ENCODE data around the gene TTLL1. TPM values are rescaled to one million over a fixed set of nuclear protein-coding genes. Genes with fewer than 3 reads are reported as not detected.

Gene TTLL1
- total and polyA plus RNA-seq, 2 experiments from 2014 or later = 5.5 to 6.8 TPM

DNA sequence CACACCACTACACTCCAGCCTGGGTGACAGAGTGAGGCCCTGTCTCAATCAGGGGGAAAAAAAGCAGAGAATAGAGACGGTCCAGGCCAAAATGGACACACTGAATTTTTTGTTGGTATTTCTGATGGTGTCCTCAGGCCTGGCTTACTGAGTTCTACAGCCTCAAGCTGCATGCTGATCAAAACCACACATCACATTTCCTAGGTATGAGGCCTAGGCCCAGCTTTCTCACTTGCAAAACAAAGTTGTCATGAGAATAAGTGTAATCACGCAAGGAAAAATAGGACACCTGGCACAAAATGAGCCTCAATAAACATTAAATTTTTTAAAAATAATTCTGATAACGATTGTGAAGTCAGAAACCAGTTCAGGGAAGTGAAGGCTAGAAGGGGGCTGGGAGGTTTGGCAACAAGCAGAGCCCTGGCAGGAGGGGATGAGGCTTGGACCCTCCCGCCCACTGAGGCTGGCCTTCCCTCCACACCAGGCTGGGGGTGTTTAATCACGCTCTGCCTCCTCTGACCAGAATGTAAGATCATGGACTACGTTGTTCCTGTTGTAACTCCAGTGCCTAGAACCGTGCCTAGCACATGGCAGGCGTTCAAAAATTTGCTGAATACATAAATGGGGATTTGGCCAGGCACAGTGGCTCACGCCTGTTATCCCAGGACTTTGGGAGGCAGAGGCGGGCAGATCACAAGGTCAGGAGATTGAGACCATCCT, 92.4 kb downstream of the TTLL1 start:
- peaks cover 63% of the 10 kb centered on the region for H4K20me1 ChIP-seq (replicated peaks; ENCODE audit: insufficient read depth)
- TF ChIP-seq CREB1 (CRISPR knock-in tag; IDR thresholded peaks at IDR 0.05; ENCODE audit: low read depth) = no peak
- no peak for TF ChIP-seq ZNF114 (CRISPR knock-in tag; IDR thresholded peaks at IDR 0.05)
- TF ChIP-seq, protein P1, sequence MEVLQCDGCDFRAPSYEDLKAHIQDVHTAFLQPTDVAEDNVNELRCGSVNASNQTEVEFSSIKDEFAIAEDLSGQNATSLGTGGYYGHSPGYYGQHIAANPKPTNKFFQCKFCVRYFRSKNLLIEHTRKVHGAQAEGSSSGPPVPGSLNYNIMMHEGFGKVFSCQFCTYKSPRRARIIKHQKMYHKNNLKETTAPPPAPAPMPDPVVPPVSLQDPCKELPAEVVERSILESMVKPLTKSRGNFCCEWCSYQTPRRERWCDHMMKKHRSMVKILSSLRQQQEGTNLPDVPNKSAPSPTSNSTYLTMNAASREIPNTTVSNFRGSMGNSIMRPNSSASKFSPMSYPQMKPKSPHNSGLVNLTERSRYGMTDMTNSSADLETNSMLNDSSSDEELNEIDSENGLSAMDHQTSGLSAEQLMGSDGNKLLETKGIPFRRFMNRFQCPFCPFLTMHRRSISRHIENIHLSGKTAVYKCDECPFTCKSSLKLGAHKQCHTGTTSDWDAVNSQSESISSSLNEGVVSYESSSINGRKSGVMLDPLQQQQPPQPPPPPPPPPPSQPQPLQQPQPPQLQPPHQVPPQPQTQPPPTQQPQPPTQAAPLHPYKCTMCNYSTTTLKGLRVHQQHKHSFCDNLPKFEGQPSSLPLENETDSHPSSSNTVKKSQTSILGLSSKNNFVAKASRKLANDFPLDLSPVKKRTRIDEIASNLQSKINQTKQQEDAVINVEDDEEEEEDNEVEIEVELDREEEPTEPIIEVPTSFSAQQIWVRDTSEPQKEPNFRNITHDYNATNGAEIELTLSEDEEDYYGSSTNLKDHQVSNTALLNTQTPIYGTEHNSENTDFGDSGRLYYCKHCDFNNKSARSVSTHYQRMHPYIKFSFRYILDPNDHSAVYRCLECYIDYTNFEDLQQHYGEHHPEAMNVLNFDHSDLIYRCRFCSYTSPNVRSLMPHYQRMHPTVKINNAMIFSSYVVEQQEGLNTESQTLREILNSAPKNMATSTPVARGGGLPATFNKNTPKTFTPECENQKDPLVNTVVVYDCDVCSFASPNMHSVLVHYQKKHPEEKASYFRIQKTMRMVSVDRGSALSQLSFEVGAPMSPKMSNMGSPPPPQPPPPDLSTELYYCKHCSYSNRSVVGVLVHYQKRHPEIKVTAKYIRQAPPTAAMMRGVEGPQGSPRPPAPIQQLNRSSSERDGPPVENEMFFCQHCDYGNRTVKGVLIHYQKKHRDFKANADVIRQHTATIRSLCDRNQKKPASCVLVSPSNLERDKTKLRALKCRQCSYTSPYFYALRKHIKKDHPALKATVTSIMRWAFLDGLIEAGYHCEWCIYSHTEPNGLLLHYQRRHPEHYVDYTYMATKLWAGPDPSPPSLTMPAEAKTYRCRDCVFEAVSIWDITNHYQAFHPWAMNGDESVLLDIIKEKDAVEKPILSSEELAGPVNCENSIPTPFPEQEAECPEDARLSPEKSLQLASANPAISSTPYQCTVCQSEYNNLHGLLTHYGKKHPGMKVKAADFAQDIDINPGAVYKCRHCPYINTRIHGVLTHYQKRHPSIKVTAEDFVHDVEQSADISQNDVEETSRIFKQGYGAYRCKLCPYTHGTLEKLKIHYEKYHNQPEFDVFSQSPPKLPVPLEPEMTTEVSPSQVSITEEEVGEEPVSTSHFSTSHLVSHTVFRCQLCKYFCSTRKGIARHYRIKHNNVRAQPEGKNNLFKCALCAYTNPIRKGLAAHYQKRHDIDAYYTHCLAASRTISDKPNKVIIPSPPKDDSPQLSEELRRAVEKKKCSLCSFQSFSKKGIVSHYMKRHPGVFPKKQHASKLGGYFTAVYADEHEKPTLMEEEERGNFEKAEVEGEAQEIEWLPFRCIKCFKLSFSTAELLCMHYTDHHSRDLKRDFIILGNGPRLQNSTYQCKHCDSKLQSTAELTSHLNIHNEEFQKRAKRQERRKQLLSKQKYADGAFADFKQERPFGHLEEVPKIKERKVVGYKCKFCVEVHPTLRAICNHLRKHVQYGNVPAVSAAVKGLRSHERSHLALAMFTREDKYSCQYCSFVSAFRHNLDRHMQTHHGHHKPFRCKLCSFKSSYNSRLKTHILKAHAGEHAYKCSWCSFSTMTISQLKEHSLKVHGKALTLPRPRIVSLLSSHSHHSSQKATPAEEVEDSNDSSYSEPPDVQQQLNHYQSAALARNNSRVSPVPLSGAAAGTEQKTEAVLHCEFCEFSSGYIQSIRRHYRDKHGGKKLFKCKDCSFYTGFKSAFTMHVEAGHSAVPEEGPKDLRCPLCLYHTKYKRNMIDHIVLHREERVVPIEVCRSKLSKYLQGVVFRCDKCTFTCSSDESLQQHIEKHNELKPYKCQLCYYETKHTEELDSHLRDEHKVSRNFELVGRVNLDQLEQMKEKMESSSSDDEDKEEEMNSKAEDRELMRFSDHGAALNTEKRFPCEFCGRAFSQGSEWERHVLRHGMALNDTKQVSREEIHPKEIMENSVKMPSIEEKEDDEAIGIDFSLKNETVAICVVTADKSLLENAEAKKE (CRISPR knock-in tag; IDR thresholded peaks at IDR 0.05) = no peak
- TF ChIP-seq, protein P2, sequence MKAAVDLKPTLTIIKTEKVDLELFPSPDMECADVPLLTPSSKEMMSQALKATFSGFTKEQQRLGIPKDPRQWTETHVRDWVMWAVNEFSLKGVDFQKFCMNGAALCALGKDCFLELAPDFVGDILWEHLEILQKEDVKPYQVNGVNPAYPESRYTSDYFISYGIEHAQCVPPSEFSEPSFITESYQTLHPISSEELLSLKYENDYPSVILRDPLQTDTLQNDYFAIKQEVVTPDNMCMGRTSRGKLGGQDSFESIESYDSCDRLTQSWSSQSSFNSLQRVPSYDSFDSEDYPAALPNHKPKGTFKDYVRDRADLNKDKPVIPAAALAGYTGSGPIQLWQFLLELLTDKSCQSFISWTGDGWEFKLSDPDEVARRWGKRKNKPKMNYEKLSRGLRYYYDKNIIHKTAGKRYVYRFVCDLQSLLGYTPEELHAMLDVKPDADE (IDR thresholded peaks at IDR 0.05) = no peak
- TF ChIP-seq, protein P3, sequence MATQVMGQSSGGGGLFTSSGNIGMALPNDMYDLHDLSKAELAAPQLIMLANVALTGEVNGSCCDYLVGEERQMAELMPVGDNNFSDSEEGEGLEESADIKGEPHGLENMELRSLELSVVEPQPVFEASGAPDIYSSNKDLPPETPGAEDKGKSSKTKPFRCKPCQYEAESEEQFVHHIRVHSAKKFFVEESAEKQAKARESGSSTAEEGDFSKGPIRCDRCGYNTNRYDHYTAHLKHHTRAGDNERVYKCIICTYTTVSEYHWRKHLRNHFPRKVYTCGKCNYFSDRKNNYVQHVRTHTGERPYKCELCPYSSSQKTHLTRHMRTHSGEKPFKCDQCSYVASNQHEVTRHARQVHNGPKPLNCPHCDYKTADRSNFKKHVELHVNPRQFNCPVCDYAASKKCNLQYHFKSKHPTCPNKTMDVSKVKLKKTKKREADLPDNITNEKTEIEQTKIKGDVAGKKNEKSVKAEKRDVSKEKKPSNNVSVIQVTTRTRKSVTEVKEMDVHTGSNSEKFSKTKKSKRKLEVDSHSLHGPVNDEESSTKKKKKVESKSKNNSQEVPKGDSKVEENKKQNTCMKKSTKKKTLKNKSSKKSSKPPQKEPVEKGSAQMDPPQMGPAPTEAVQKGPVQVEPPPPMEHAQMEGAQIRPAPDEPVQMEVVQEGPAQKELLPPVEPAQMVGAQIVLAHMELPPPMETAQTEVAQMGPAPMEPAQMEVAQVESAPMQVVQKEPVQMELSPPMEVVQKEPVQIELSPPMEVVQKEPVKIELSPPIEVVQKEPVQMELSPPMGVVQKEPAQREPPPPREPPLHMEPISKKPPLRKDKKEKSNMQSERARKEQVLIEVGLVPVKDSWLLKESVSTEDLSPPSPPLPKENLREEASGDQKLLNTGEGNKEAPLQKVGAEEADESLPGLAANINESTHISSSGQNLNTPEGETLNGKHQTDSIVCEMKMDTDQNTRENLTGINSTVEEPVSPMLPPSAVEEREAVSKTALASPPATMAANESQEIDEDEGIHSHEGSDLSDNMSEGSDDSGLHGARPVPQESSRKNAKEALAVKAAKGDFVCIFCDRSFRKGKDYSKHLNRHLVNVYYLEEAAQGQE (IDR thresholded peaks at IDR 0.05; ENCODE audit: unreplicated experiment) = no peak
- TF ChIP-seq STAT1 (IDR thresholded peaks at IDR 0.05; ENCODE audit: unreplicated experiment) = no peak
- TF ChIP-seq, protein P4, sequence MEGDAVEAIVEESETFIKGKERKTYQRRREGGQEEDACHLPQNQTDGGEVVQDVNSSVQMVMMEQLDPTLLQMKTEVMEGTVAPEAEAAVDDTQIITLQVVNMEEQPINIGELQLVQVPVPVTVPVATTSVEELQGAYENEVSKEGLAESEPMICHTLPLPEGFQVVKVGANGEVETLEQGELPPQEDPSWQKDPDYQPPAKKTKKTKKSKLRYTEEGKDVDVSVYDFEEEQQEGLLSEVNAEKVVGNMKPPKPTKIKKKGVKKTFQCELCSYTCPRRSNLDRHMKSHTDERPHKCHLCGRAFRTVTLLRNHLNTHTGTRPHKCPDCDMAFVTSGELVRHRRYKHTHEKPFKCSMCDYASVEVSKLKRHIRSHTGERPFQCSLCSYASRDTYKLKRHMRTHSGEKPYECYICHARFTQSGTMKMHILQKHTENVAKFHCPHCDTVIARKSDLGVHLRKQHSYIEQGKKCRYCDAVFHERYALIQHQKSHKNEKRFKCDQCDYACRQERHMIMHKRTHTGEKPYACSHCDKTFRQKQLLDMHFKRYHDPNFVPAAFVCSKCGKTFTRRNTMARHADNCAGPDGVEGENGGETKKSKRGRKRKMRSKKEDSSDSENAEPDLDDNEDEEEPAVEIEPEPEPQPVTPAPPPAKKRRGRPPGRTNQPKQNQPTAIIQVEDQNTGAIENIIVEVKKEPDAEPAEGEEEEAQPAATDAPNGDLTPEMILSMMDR (conservative IDR thresholded peaks at IDR 0.05; ENCODE audit: low read depth in 2 of 2) = no peak
- TF ChIP-seq NANOG (IDR thresholded peaks at IDR 0.05; ENCODE audit: borderline replicate concordance) = no peak
- no peak for TF ChIP-seq EZH2phosphoT487 (IDR thresholded peaks at IDR 0.05; ENCODE audit: unreplicated experiment)
- TF ChIP-seq POLR2AphosphoS5 (IDR thresholded peaks at IDR 0.05; ENCODE audit: low read depth) = no peak
- TF ChIP-seq JUNB (IDR thresholded peaks at IDR 0.05; ENCODE audit: unreplicated experiment) = no peak
- TF ChIP-seq ZNF331 (CRISPR knock-in tag; IDR thresholded peaks at IDR 0.05; ENCODE audit: low read depth) = no peak
- H3K36me3 ChIP-seq (ENCODE audit: insufficient read depth) = no peaks in the 10 kb centered on the region
- H3K4me2 ChIP-seq = no peak overlapping the region
- no peaks in the 10 kb centered on the region for H3F3A ChIP-seq (replicated peaks; ENCODE audit: low read depth)
- no peak overlapping the region for H2AFZ ChIP-seq
- H3K27ac Mint-ChIP-seq = no peak overlapping the region
- H3K27me3 Mint-ChIP-seq (ENCODE audit: insufficient read depth, low read depth, poor library complexity) = peaks cover 8% of the 10 kb centered on the region
- H3K4me1 Mint-ChIP-seq = peaks cover 36% of the 10 kb centered on the region
- no peak for DNase-seq (ENCODE audit: low spot score)
- peaks cover 100% of the 10 kb centered on the region for H3K79me2 ChIP-seq (replicated peaks; ENCODE audit: insufficient read depth)
- no peaks in the 10 kb centered on the region for H3K27me3 ChIP-seq (ENCODE audit: insufficient read depth)
- no peak overlapping the region for H3K4me3 Mint-ChIP-seq
- H3K4me3 ChIP-seq = no peak overlapping the region
- ATAC-seq = no peak
- peaks cover 40% of the 10 kb centered on the region for H3K4me1 ChIP-seq (ENCODE audit: insufficient read depth)
- H3K9me2 ChIP-seq (ENCODE audit: insufficient read depth) = 0 out of 2 replicates have a peak, but pooled peaks cover 3% of the 10 kb centered on the region
- H3K27ac ChIP-seq (ENCODE audit: low read depth) = 0 out of 2 replicates have a peak overlapping the region, but pooled peaks have one; percentile 63
- H3K9me3 Mint-ChIP-seq = peaks cover 14% of the 10 kb centered on the region
- H3K36me3 Mint-ChIP-seq (ENCODE audit: low read depth) = peaks cover 20% of the 10 kb centered on the region

Measured in GM23338 (cell line).